HEK293T (cell line): ENCODE measurements around the gene CRIM1.

ENCODE experiments used
- BHLHE40 ChIP-seq: fragments of 450-650 bp; IDR thresholded peaks from 2 replicates; pipeline ENCODE4 v1.6.1; 2016; ENCODE audit warnings: mild to moderate bottlenecking, moderate library complexity, borderline replicate concordance
- LEF1 ChIP-seq: fragments of 450-650 bp; IDR thresholded peaks from 2 replicates; pipeline ENCODE4 v1.6.1; 2017; ENCODE audit warnings: mild to moderate bottlenecking, borderline replicate concordance

- no peak for TF ChIP-seq LEF1
- no peak for TF ChIP-seq BHLHE40
Observed at GRCh38 chr2:36403675-36404230, 48.2 kb downstream of the CRIM1 start.
